Body of pancreas (tissue), 4 donors: ENCODE data around the gene FMR1NB. TPM values are rescaled to one million over a fixed set of nuclear protein-coding genes. Genes with fewer than 3 reads are reported as not detected.

Experiments
- ATAC-seq: fragments of 150-250 bp; one replicate; pipeline ENCODE4 v1.9.1; 2016
- DNase-seq, 4 donors: peaks; one replicate each; pipeline ENCODE4 v3.0.0-alpha.2; 2019
- H3K27ac ChIP-seq, 4 donors: fragments of 200-600 bp; sonication (generic); 1 replicate in 3 of 4; 2 replicates in 1 of 4; pipeline versions ENCODE4 v1.5.1 to v1.6.1; 2016 to 2019; ENCODE audit warnings: mild to moderate bottlenecking in 1 of 4, mixed read lengths in 1 of 4, moderate library complexity in 1 of 4
- H3K27me3 ChIP-seq, 2 donors: fragments of 200-600 bp; sonication (generic); one replicate each; pipeline ENCODE4 v1.6.0; 2016; ENCODE audit warnings: mild to moderate bottlenecking in 1 of 2
- H3K36me3 ChIP-seq, 2 donors: fragments of 200-600 bp; sonication (generic); replicated peaks in 1 of 2; 2 replicates each; pipeline ENCODE4 v1.5.1; 2016; ENCODE audit warnings: low read depth in 2 of 2; ENCODE audit not compliant: insufficient read depth in 1 of 2
- H3K4me1 ChIP-seq: fragments of 200-600 bp; sonication (generic); one replicate; pipeline ENCODE4 v1.6.0; 2016
- H3K4me3 ChIP-seq, 2 donors: fragments of 200-600 bp; sonication (generic); 1 replicate in 1 of 2; 2 replicates in 1 of 2; pipeline ENCODE4 v1.5.1; 2016 to 2019
- H3K9me3 ChIP-seq, 3 donors: fragments of 200-600 bp; sonication (generic); 1 replicate in 2 of 3; 2 replicates in 1 of 3; pipeline ENCODE4 v1.5.1; 2016
- CTCF ChIP-seq, 7 experiments: fragments of 450-650 bp in 4 of 7; fragments of 200-600 bp in 3 of 7; sonication (generic) in 3 of 7; IDR thresholded peaks; one replicate each; pipeline ENCODE4 v1.5.1; 2016 to 2019; ENCODE audit warnings: antibody characterized with exemption in 7 of 7
- POLR2A ChIP-seq, 3 donors: fragments of 450-650 bp; IDR thresholded peaks; one replicate each; pipeline ENCODE4 v1.6.1; 2016; ENCODE audit warnings: antibody characterized with exemption in 3 of 3, mild to moderate bottlenecking in 2 of 3
- WGBS, 2 donors: methylation state at CpG; one replicate each; pipeline ENCODE4 v1.1.5; 2017; 5-methylcytosine and 5-hydroxymethylcytosine counted together
- intact Hi-C: fragments of 100-400 bp; cut with DNase I; formaldehyde crosslinking; loops from one replicate; pipeline ENCODE4 v1.15.1; 2023
- total RNA-seq, 2 donors: library from RNA; depleted of rRNA; stranded (reverse); fragments of >200 nt; gene quantifications; one replicate each; pipeline ENCODE4 v1.1.0, GENCODE V29; 2016

Gene FMR1NB
- total RNA-seq, 2 donors from 2014 or later: not detected

DNA sequence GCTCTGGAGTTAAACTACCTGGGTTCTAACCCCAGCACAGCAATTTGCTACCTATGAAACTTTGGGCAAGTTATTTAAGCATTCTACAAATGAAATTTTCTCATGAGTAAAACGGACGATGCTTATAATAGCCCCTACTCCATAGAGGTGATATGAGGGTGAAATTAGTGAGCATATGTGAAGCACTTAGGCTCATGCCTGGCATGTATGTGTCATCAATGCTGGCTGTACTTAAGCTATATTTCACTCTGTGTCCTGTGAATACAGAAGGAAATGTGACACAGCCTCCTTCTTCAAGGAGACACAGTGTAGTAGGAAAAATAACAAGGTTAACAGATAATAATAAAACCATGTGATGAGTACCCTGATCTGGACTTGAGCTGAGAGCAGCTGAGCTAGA is 20.4 kb upstream of the FMR1NB start:
- H3K4me1 ChIP-seq: no peaks in the 10 kb centered on the region
- intact Hi-C loops: no loop called here
- ATAC-seq: no peak
- no peak overlapping the region for H3K4me3 ChIP-seq
- no peaks in the 10 kb centered on the region for H3K27me3 ChIP-seq
- WGBS, 2 donors: 48 to 57% methylated on average over 2 of the region's 2 CpGs
- DNase-seq: no peak
- TF ChIP-seq CTCF (IDR thresholded peaks at IDR 0.05) (no peak), POLR2A (IDR thresholded peaks at IDR 0.05) (no peak)
- no peak overlapping the region for H3K27ac ChIP-seq
- H3K9me3 ChIP-seq: no peaks in the 10 kb centered on the region
- no peaks in the 10 kb centered on the region for H3K36me3 ChIP-seq

DNA sequence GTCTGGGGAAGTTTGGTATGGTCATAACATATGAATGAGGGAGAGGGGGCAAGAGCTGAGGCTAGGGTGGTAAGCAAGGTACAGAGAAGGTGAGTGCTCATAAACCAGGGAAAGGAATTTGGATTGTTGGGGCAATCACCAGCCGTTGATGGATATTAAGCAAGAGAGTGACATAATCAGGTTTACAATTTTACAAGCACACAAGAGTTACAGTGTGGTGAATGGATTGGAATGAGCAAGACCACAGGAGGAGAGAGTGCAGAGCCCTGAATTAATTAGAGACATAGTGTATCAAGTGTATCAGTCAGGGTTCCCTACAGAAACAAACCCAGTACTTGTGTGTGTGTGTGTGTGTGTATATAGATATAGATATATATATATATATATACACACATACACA is 18.7 kb upstream of the FMR1NB start:
- H3K36me3 ChIP-seq: no peaks in the 10 kb centered on the region
- H3K4me3 ChIP-seq: no peak overlapping the region
- ATAC-seq (no peak), DNase-seq (no peak)
- 59 to 80% methylated on average over 1 of the region's 1 CpG for WGBS, 2 donors
- H3K4me1 ChIP-seq: no peaks in the 10 kb centered on the region
- H3K9me3 ChIP-seq: no peaks in the 10 kb centered on the region
- intact Hi-C loops: no loop called here
- no peak for TF ChIP-seq POLR2A (IDR thresholded peaks at IDR 0.05)
- no peak for TF ChIP-seq CTCF (IDR thresholded peaks at IDR 0.05)
- no peaks in the 10 kb centered on the region for H3K27me3 ChIP-seq
- H3K27ac ChIP-seq: no peak overlapping the region

GRCh38 chrX:147978931-147979330 is 2.2 kb upstream of the FMR1NB start:
- TF ChIP-seq POLR2A (IDR thresholded peaks at IDR 0.05) (no peak), CTCF (IDR thresholded peaks at IDR 0.05) (no peak)
- intact Hi-C loops: no loop called here
- H3K27me3 ChIP-seq: no peaks in the 10 kb centered on the region
- H3K36me3 ChIP-seq: no peaks in the 10 kb centered on the region
- no peak overlapping the region for H3K4me3 ChIP-seq
- no peak for ATAC-seq
- H3K27ac ChIP-seq: no peak overlapping the region
- H3K4me1 ChIP-seq: no peaks in the 10 kb centered on the region
- 60 to 63% methylated on average over 2 to 6 of the region's 6 CpGs for WGBS, 2 donors
- no peaks in the 10 kb centered on the region for H3K9me3 ChIP-seq
- no peak for DNase-seq

DNA sequence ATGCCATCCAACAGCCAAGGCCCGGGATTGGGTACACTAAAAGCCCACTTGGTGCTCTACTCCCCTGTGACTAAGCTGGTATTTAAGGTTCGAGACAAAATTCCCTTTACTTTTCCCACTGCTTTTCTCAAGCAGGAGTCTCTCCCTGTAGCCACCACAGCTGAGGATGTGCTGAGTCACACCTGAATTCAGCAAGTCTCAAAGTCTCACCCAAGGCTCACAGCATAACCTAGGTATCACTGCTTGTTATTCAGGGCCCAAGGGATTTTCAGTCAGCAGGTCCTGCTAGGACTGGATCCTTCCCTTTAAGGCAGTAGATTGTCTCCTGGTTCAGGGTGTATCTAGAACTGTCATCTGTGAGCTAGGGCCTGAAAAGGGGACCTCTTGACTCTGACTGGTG is 39.2 kb downstream of the FMR1NB start:
- no peaks in the 10 kb centered on the region for H3K27me3 ChIP-seq
- H3K4me3 ChIP-seq: no peak overlapping the region
- 74% methylated on average over 2 of the region's 2 CpGs; no CpG with 5 or more reads in 1 of the 2 donors for WGBS, 2 donors
- ATAC-seq (no peak), DNase-seq (no peak)
- no peaks in the 10 kb centered on the region for H3K9me3 ChIP-seq
- TF ChIP-seq POLR2A (IDR thresholded peaks at IDR 0.05): no peak
- no peak for TF ChIP-seq CTCF (IDR thresholded peaks at IDR 0.05)
- H3K36me3 ChIP-seq: no peaks in the 10 kb centered on the region
- H3K4me1 ChIP-seq: no peaks in the 10 kb centered on the region
- intact Hi-C loops: no loop called here
- H3K27ac ChIP-seq: no peak overlapping the region

DNA sequence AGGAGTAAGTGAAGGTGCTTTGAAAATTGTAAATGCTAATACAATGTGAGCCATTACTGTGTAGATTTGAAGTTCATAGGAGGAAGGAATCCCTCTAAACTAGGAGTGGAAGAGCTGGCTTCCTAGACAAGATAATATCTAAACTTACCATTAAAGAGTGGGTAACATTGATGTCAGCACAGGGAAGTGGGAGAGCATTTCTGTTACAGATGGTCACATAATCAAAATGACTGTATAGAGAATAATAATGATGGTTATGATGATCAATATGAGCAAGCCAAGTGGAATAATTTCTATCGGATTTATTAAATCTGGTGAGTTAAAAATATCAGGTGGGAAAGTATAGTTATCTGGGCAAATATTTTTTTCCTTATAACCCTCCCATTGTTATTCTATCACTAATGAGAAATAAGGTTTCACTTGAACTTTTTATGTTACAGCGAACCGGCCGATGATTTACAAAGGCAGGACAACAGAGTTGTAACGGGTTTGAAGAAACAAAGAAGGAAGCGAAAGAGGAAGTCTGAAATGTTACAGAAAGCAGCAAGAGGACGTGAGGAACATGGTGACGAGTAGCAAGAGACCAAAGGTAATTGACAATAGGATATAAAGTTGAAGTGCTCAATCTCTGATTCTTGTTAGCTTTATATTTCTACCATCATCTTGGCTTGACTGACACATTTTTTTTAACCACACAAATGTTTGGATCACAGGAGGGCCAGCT is 43.5 kb downstream of the FMR1NB start:
- no peak overlapping the region for H3K27ac ChIP-seq
- no peaks in the 10 kb centered on the region for H3K27me3 ChIP-seq
- intact Hi-C loops: no loop called here
- WGBS, 2 donors: 78 to 83% methylated on average over 8 of the region's 8 CpGs
- no peaks in the 10 kb centered on the region for H3K9me3 ChIP-seq
- no peak overlapping the region for H3K4me3 ChIP-seq
- TF ChIP-seq CTCF (IDR thresholded peaks at IDR 0.05) (no peak), POLR2A (IDR thresholded peaks at IDR 0.05) (no peak)
- DNase-seq: no peak
- no peaks in the 10 kb centered on the region for H3K4me1 ChIP-seq
- no peaks in the 10 kb centered on the region for H3K36me3 ChIP-seq
- ATAC-seq: no peak
